Thymus (tissue), 11 donors: ENCODE measurements around the gene PIEZO1. TPM values are rescaled to one million over a fixed set of nuclear protein-coding genes. Genes with fewer than 3 reads are reported as not detected.

Source experiments
- DNase-seq, 9 donors: peaks; one replicate each; pipeline ENCODE4 v3.0.0-alpha.2; 2013; ENCODE audit warnings: low spot score in 9 of 9, low read depth in 6 of 9, missing footprints in 1 of 9
- H3K27ac ChIP-seq, 2 donors: one replicate each; pipeline ENCODE4 v1.5.1; 2013; ENCODE audit warnings: control low read depth in 1 of 2, low read depth in 1 of 2, low read length in 1 of 2, mild to moderate bottlenecking in 1 of 2, moderate library complexity in 1 of 2
- H3K27me3 ChIP-seq, 2 donors: one replicate each; pipeline ENCODE4 v1.5.1; 2013; ENCODE audit warnings: low read length in 1 of 2; ENCODE audit not compliant: control insufficient read depth in 2 of 2, insufficient read depth in 1 of 2
- H3K36me3 ChIP-seq, 2 donors: one replicate each; pipeline ENCODE4 v1.5.1; 2013; ENCODE audit warnings: low read length in 1 of 2, mild to moderate bottlenecking in 1 of 2, moderate library complexity in 1 of 2; ENCODE audit not compliant: control insufficient read depth in 2 of 2, insufficient read depth in 2 of 2
- H3K4me1 ChIP-seq, 2 donors: one replicate each; pipeline ENCODE4 v1.5.1; 2013; ENCODE audit warnings: low read length in 2 of 2; ENCODE audit not compliant: control insufficient read depth in 2 of 2, insufficient read depth in 2 of 2
- H3K4me3 ChIP-seq, 2 donors: one replicate each; pipeline ENCODE4 v1.5.1; 2013; ENCODE audit warnings: low read length in 2 of 2, control low read depth in 1 of 2, mild to moderate bottlenecking in 1 of 2
- H3K9me3 ChIP-seq, 2 donors: one replicate each; pipeline ENCODE4 v1.5.1; 2013; ENCODE audit warnings: low read length in 1 of 2, mild to moderate bottlenecking in 1 of 2; ENCODE audit not compliant: control insufficient read depth in 2 of 2, insufficient read depth in 1 of 2
- WGBS: extraction: QIAGEN DNeasy Blood & Tissue Kit; methylation state at CpG from one replicate; pipeline ENCODE4 v1.1.7; 2013; 5-methylcytosine and 5-hydroxymethylcytosine counted together
- polyA plus RNA-seq: library from polyadenylated mRNA; stranded (reverse); fragments of 200-250 nt; gene quantifications from one replicate; pipeline ENCODE4 v1.2.3, GENCODE V29; 2013
- total RNA-seq: library from RNA; stranded (reverse); fragments of 120-200 nt; gene quantifications from one replicate; pipeline ENCODE4 v1.2.4, GENCODE V29; 2013
- donor health status: healthy.

The PIEZO1 gene
- total and polyA plus RNA-seq, 2 donors, result 25.2 to 115 TPM

GRCh38 chr16:88780142-88781062 is 4.6 kb downstream of the PIEZO1 start:
- Histone ChIP-seq H3K27ac (peak overlapping the region; percentile 66 to 89), H3K4me3 (peak overlapping the region in 1 of 2 donors; percentile 3)
- 72% methylated on average over 13 of the region's 13 CpGs for WGBS

GRCh38 chr16:88779406-88780141 is 5.4 kb downstream of the PIEZO1 start:
- Histone ChIP-seq H3K4me1 (peaks cover 24 to 70% of the 10 kb centered on the region in 2 donors), H3K36me3 (peaks cover 0 to 4% of the 10 kb centered on the region in 2 donors), H3K27me3 (peaks cover 0 to 14% of the 10 kb centered on the region in 2 donors), H3K27ac (peak overlapping the region in 1 of 2 donors; percentile 89), H3K9me3 (no peaks in the 10 kb centered on the region), H3K4me3 (no peak overlapping the region)
- 75% methylated on average over 34 of the region's 34 CpGs for WGBS
- DNase-seq, result no peak

More at GRCh38 chr16:88780142-88781062, 4.6 kb downstream of the PIEZO1 start:
- no peaks in the 10 kb centered on the region for H3K36me3 ChIP-seq
- DNase-seq, result peak in 1 of 9 donors; percentile 35
- H3K4me1 ChIP-seq, result peaks cover 24 to 70% of the 10 kb centered on the region in 2 donors
- no peaks in the 10 kb centered on the region for H3K9me3 ChIP-seq
- peaks cover 0 to 14% of the 10 kb centered on the region in 2 donors for H3K27me3 ChIP-seq

GRCh38 chr16:88778541-88779065 is 6.4 kb downstream of the PIEZO1 start:
- DNase-seq, result no peak
- no peak overlapping the region for H3K27ac ChIP-seq
- WGBS, result 85% methylated on average over 30 of the region's 30 CpGs

GRCh38 chr16:88778271-88778525 is 6.8 kb downstream of the PIEZO1 start:
- no peak overlapping the region for H3K4me3 ChIP-seq
- H3K27me3 ChIP-seq, result peaks cover 0 to 6% of the 10 kb centered on the region in 2 donors
- WGBS, result 31% methylated on average over 7 of the region's 7 CpGs
- H3K4me1 ChIP-seq, result peaks cover 16 to 66% of the 10 kb centered on the region in 2 donors
- no peak for DNase-seq
- no peaks in the 10 kb centered on the region for H3K9me3 ChIP-seq
- no peak overlapping the region for H3K27ac ChIP-seq
- H3K36me3 ChIP-seq, result peaks cover 0 to 4% of the 10 kb centered on the region in 2 donors

More at GRCh38 chr16:88778541-88779065, 6.4 kb downstream of the PIEZO1 start:
- Histone ChIP-seq H3K27me3 (peaks cover 0 to 8% of the 10 kb centered on the region in 2 donors), H3K4me1 (peaks cover 19 to 66% of the 10 kb centered on the region in 2 donors), H3K4me3 (no peak overlapping the region), H3K9me3 (no peaks in the 10 kb centered on the region), H3K36me3 (peaks cover 0 to 4% of the 10 kb centered on the region in 2 donors)

GRCh38 chr16:88777471-88778270 is 7.3 kb downstream of the PIEZO1 start:
- H3K27me3 ChIP-seq, result peaks cover 0 to 6% of the 10 kb centered on the region in 2 donors
- H3K27ac ChIP-seq, result no peak overlapping the region
- WGBS, result 58% methylated on average over 34 of the region's 34 CpGs
- H3K36me3 ChIP-seq, result peaks cover 0 to 4% of the 10 kb centered on the region in 2 donors
- no peak overlapping the region for H3K4me3 ChIP-seq
- H3K4me1 ChIP-seq, result peaks cover 13 to 66% of the 10 kb centered on the region in 2 donors
- DNase-seq, result peak in 1 of 9 donors; percentile 26
- no peaks in the 10 kb centered on the region for H3K9me3 ChIP-seq

- Histone ChIP-seq H3K27ac (no peak overlapping the region), H3K4me3 (no peak overlapping the region), H3K27me3 (peaks cover 0 to 6% of the 10 kb centered on the region in 2 donors), H3K9me3 (no peaks in the 10 kb centered on the region), H3K4me1 (peaks cover 20 to 64% of the 10 kb centered on the region in 2 donors), H3K36me3 (peaks cover 0 to 4% of the 10 kb centered on the region in 2 donors)
- WGBS, result 95% methylated on average over 18 of the region's 18 CpGs
- DNase-seq, result no peak
Observed at GRCh38 chr16:88775825-88776224, 9.2 kb downstream of the PIEZO1 start.

GRCh38 chr16:88774544-88775393 is 10.3 kb downstream of the PIEZO1 start:
- DNase-seq, result no peak
- peaks cover 0 to 4% of the 10 kb centered on the region in 2 donors for H3K36me3 ChIP-seq
- WGBS, result 98% methylated on average over 32 of the region's 32 CpGs
- H3K27ac ChIP-seq, result no peak overlapping the region
- H3K27me3 ChIP-seq, result peaks cover 0 to 6% of the 10 kb centered on the region in 2 donors
- no peak overlapping the region for H3K4me3 ChIP-seq
- no peaks in the 10 kb centered on the region for H3K9me3 ChIP-seq
- H3K4me1 ChIP-seq, result peaks cover 21 to 64% of the 10 kb centered on the region in 2 donors

- Histone ChIP-seq H3K4me1 (peaks cover 23 to 61% of the 10 kb centered on the region in 2 donors), H3K4me3 (no peak overlapping the region), H3K36me3 (peaks cover 0 to 4% of the 10 kb centered on the region in 2 donors), H3K27me3 (peaks cover 0 to 6% of the 10 kb centered on the region in 2 donors), H3K27ac (no peak overlapping the region), H3K9me3 (no peaks in the 10 kb centered on the region)
- 93% methylated on average over 12 of the region's 12 CpGs for WGBS
- no peak for DNase-seq
Observed at GRCh38 chr16:88773812-88774291, 11.2 kb downstream of the PIEZO1 start.
